Heart left ventricle (tissue), 13 donors: ENCODE results near the gene ADGRD1.

Experiments
- CTCF ChIP-seq, 12 donors: fragments of 200-600 bp; sonication (generic) in 4 of 12; IDR thresholded peaks; one replicate each; pipeline versions ENCODE4 v1.5.0 to v1.8.0; 2018 to 2022; ENCODE audit warnings: antibody characterized with exemption in 12 of 12, mild to moderate bottlenecking in 5 of 12
- POLR2A ChIP-seq, 2 donors: fragments of 450-650 bp; IDR thresholded peaks; one replicate each; pipeline ENCODE4 v1.6.1; 2017; ENCODE audit warnings: antibody characterized with exemption in 2 of 2, mild to moderate bottlenecking in 2 of 2, moderate library complexity in 2 of 2
- donor health status: ischemic (EF 13 %, LVEDD 7.1; RV severe dilation, severe dysfunction).
- donor health status: DM: no; HTN: yes; CAD: no.
- donor health status: DM: no; HTN: no; CAD: no.
- donor health status: ischemic (EF 25% LVEDD 6.9; RV normal size, moderate dysfunction).
- donor health status: ischemic (EF 25% LVEDD 5.7; RV mildly dilated, moderate dysfunction).
- donor health status: ischemic (EF 35%, LVEDD 5.7; RV mildly dilated, moderate dysfunction).
- donor health status: nonischemic (EF 11% LVEDD 7.7; RV severe dilation, severe dysfunction).
- donor health status: DM: yes; HTN: yes; CAD: no.
- donor health status: PGD.
- donor health status: ischemic (EF 29% LVEDD 5.4; RV normal size, mild dysfunction).
- donor health status: nonischemic (EF 23%, LVEDD 6.1; RV moderate dilation, normal function).

- TF ChIP-seq CTCF (IDR thresholded peaks at IDR 0.05), result no peak
- TF ChIP-seq POLR2A (IDR thresholded peaks at IDR 0.05), result no peak
These were observed 16.6 kb upstream of the ADGRD1 start for GRCh38 chr12:130937063-130937462.
